Keratinocyte (primary cell): Measurements from ENCODE around the gene PFDN5.

Experiments
- EZH2 ChIP-seq: IDR thresholded peaks from one replicate; pipeline ENCODE4 v1.6.1; 2012; ENCODE audit warnings: inconsistent platforms, mild to moderate bottlenecking, low read length, moderate library complexity
- TF ChIP-seq, protein P1 (sequence below), 3 experiments: IDR thresholded peaks in 1 of 3; conservative IDR thresholded peaks in 1 of 3; optimal IDR thresholded peaks in 1 of 3; 2 replicates in 2 of 3; 3 replicates in 1 of 3; pipeline versions ENCODE3 to v1.5.1; 2011; ENCODE audit warnings: low read length in 3 of 3, mild to moderate bottlenecking in 3 of 3, moderate library complexity in 2 of 3, control low read depth in 1 of 3, inconsistent platforms in 1 of 3; ENCODE audit not compliant: insufficient read depth in 2 of 3; ENCODE audit errors: extremely low read depth in 1 of 3

DNA sequence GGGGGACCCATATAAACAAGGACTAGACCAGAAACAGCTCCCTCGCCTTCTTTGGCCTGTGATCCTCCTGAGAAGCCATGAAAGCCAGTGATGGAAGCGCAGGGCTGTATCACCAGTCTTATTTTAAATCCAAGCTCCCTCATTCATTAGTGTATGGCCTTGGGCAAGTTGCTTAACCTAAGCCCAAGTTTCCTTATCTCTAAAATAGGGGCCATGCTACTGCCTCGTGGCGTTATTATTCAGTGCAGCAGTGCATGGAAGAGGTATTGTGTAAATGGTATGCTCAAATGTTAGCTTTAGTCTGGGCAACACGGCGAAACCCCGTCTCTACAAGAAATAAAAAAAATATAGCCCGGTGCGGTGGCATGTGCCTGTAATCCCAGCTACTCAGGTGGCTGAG, 17.4 kb upstream of the PFDN5 start:
- TF ChIP-seq, protein P1, sequence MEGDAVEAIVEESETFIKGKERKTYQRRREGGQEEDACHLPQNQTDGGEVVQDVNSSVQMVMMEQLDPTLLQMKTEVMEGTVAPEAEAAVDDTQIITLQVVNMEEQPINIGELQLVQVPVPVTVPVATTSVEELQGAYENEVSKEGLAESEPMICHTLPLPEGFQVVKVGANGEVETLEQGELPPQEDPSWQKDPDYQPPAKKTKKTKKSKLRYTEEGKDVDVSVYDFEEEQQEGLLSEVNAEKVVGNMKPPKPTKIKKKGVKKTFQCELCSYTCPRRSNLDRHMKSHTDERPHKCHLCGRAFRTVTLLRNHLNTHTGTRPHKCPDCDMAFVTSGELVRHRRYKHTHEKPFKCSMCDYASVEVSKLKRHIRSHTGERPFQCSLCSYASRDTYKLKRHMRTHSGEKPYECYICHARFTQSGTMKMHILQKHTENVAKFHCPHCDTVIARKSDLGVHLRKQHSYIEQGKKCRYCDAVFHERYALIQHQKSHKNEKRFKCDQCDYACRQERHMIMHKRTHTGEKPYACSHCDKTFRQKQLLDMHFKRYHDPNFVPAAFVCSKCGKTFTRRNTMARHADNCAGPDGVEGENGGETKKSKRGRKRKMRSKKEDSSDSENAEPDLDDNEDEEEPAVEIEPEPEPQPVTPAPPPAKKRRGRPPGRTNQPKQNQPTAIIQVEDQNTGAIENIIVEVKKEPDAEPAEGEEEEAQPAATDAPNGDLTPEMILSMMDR (optimal IDR thresholded peaks at IDR 0.05 in 1 of 3, IDR thresholded peaks at IDR 0.05 in 1 of 3, conservative IDR thresholded peaks at IDR 0.05 in 1 of 3; ENCODE audit: extremely low read depth in 1 of 3, insufficient read depth in 2 of 3, low read length in 3 of 3), result no peak
- no peak for TF ChIP-seq EZH2
